Endometrial microvascular endothelial cells (primary cell): ENCODE data around the gene STXBP5. TPM values are rescaled to one million over a fixed set of nuclear protein-coding genes. Genes with fewer than 3 reads are reported as not detected.

Experiments
- in situ Hi-C: cut with HindIII; loops from 2 replicates; pipeline ENCODE4 v1.10.0; 2017; ENCODE audit warnings: low sequenced_read_pairs, low pct_unique_long_range_greater_than_20kb; ENCODE audit errors: inconsistent ontology term
- total RNA-seq: library from RNA; depleted of rRNA; stranded (reverse); fragments of >200 nt; gene quantifications from one replicate; pipeline ENCODE4 v1.2.3, GENCODE V29; 2015; ENCODE audit errors: inconsistent ontology term

The STXBP5 gene
- total RNA-seq, 1 donor from 2014 or later: 22.7 TPM

GRCh38 chr6:147389463-147389862 lies 185.2 kb downstream of the STXBP5 start:
- in situ Hi-C loops: no loop called here

- in situ Hi-C loops: no loop called here
Observed at GRCh38 chr6:147390909-147391536, 186.8 kb downstream of the STXBP5 start.

- in situ Hi-C loops: no loop called here
Observed at GRCh38 chr6:147392917-147393625, 188.9 kb downstream of the STXBP5 start.

GRCh38 chr6:147395158-147395557 lies 190.9 kb downstream of the STXBP5 start:
- in situ Hi-C loops: no loop called here

GRCh38 chr6:147397306-147397705 lies 193.1 kb downstream of the STXBP5 start:
- in situ Hi-C loops: no loop called here

GRCh38 chr6:147400968-147401367 lies 196.8 kb downstream of the STXBP5 start:
- in situ Hi-C loops: no loop called here

- in situ Hi-C loops: no loop called here
Observed at GRCh38 chr6:147401779-147402178, 197.6 kb downstream of the STXBP5 start.

- in situ Hi-C loops: no loop called here
Observed at GRCh38 chr6:147406783-147407182, 202.6 kb downstream of the STXBP5 start.

GRCh38 chr6:147407571-147407970 lies 203.4 kb downstream of the STXBP5 start:
- in situ Hi-C loops: no loop called here

- in situ Hi-C loops: no loop called here
Observed at GRCh38 chr6:147416622-147417021, 212.4 kb downstream of the STXBP5 start.

GRCh38 chr6:147417954-147418353 lies 213.7 kb downstream of the STXBP5 start:
- in situ Hi-C loops: no loop called here

GRCh38 chr6:147418523-147418922 lies 214.3 kb downstream of the STXBP5 start:
- in situ Hi-C loops: no loop called here

- in situ Hi-C loops: no loop called here
Observed at GRCh38 chr6:147421903-147422302, 217.7 kb downstream of the STXBP5 start.

- in situ Hi-C loops: no loop called here
Observed at GRCh38 chr6:147423111-147423510, 218.9 kb downstream of the STXBP5 start.

GRCh38 chr6:147429794-147430193 lies 225.6 kb downstream of the STXBP5 start:
- in situ Hi-C loops: no loop called here

- in situ Hi-C loops: no loop called here
Observed at GRCh38 chr6:147430811-147431210, 226.6 kb downstream of the STXBP5 start.

GRCh38 chr6:147434076-147434475 lies 229.9 kb downstream of the STXBP5 start:
- in situ Hi-C loops: no loop called here

- in situ Hi-C loops: no loop called here
Observed at GRCh38 chr6:147434516-147434915, 230.3 kb downstream of the STXBP5 start.

- in situ Hi-C loops: no loop called here
Observed at GRCh38 chr6:147437615-147438014, 233.4 kb downstream of the STXBP5 start.

- in situ Hi-C loops: no loop called here
Observed at GRCh38 chr6:147438758-147439528, 234.7 kb downstream of the STXBP5 start.
